ENCODE results near the gene GPR18.

GRCh38 chr13:99288089-99288488 is 29.9 kb upstream of the GPR18 start:
- TF ChIP-seq CTCF (IDR thresholded peaks at IDR 0.05; ENCODE audit: low read depth, low read length, poor library complexity, severe bottlenecking), result no peak
- TF ChIP-seq EZH2phosphoT487 (IDR thresholded peaks at IDR 0.05; ENCODE audit: borderline replicate concordance, low read length), result no peak
